GM12878 (cell line): ENCODE results near the gene SNCAIP. TPM values are rescaled to one million over a fixed set of nuclear protein-coding genes. Genes with fewer than 3 reads are reported as not detected.

Experiments used
- ATAC-seq: fragments of 200-7000 bp; cut with Tn5 transposase; 3 replicates; pipeline ENCODE4 v1.9.1; 2020; ENCODE audit warnings: mild to moderate bottlenecking, moderate library complexity
- BruUV-seq: library from RNA; stranded (reverse); fragments of 400-500 nt; replicated peaks from 2 replicates; lab custom pipeline; 2021; lab: Mats Ljungman, UMichigan
- CTCF ChIA-PET: fragments of 300-600 bp; sonication (Branson Sonifier 250); formaldehyde crosslinking; extraction: SDS; loops from one replicate; lab custom pipeline; 2021; ENCODE audit warnings: inconsistent platforms; lab: Yijun Ruan, JAX
- POLR2A ChIA-PET: fragments of 350-600 bp; formaldehyde crosslinking; extraction: SDS; loops from one replicate; lab custom pipeline; 2021; ENCODE audit warnings: inconsistent platforms; lab: Charles Lee
- RAD21 ChIA-PET: fragments of 300-600 bp; sonication (Branson Sonifier 250); formaldehyde crosslinking; loops from one replicate; lab custom pipeline; 2023; ENCODE audit warnings: antibody characterized with exemption; ENCODE audit not compliant: unreplicated experiment; lab: Charles Lee
- SMC1A ChIA-PET: fragments of 300-600 bp; sonication (Branson Sonifier 250); formaldehyde crosslinking; loops from one replicate; lab custom pipeline; 2023; ENCODE audit not compliant: unreplicated experiment, uncharacterized antibody; lab: Charles Lee
- DNase-seq: peaks from one replicate; pipeline ENCODE4 v3.0.0-alpha.2; 2011; ENCODE audit warnings: low read depth, low spot score
- FAIRE-seq: peaks from 3 replicates; lab custom pipeline; 2011; peaks lifted over from hg19 to GRCh38; lab: Jason Lieb, UNC
- H2AFZ ChIP-seq: 2 replicates; pipeline ENCODE4 v1.6.0; 2011; ENCODE audit warnings: low read depth, low read length, control low read depth; ENCODE audit not compliant: control insufficient read depth
- H3K27ac ChIP-seq: 2 replicates; pipeline ENCODE4 v1.5.1; 2011; ENCODE audit warnings: control low read depth; ENCODE audit not compliant: control insufficient read depth, insufficient read depth
- H3K27me3 ChIP-seq, 2 experiments: replicated peaks in 1 of 2; 2 replicates each; pipeline versions ENCODE4 v1.6.0 to v1.6.1; 2011; ENCODE audit warnings: low read length in 1 of 2; ENCODE audit not compliant: control insufficient read depth in 2 of 2, insufficient read depth in 2 of 2
- H3K36me3 ChIP-seq, 2 experiments: 2 replicates each; pipeline ENCODE4 v1.5.1; 2011; ENCODE audit warnings: low read length in 1 of 2; ENCODE audit not compliant: control insufficient read depth in 2 of 2, insufficient read depth in 2 of 2
- H3K4me1 ChIP-seq: 2 replicates; pipeline ENCODE4 v1.6.1; 2011; ENCODE audit warnings: mild to moderate bottlenecking, low read length, moderate library complexity, mixed read lengths; ENCODE audit not compliant: control insufficient read depth, insufficient read depth
- H3K4me2 ChIP-seq: 2 replicates; pipeline ENCODE4 v1.6.0; 2011; ENCODE audit warnings: control low read depth; ENCODE audit not compliant: control insufficient read depth, insufficient read depth
- H3K4me3 ChIP-seq: fragments of 200-600 bp; sonication (generic); 2 replicates; pipeline ENCODE4 v1.5.1; 2016
- H3K79me2 ChIP-seq: 2 replicates; pipeline ENCODE4 v1.6.0; 2011; ENCODE audit warnings: low read length; ENCODE audit not compliant: control insufficient read depth, insufficient read depth
- H3K9ac ChIP-seq: 2 replicates; pipeline ENCODE4 v1.8.0; 2011; ENCODE audit warnings: low read length, control low read depth, mixed read lengths; ENCODE audit not compliant: control insufficient read depth, insufficient read depth
- H3K9me3 ChIP-seq: replicated peaks from 3 replicates; pipeline ENCODE4 v1.5.1; 2011; ENCODE audit warnings: mild to moderate bottlenecking, low read length; ENCODE audit not compliant: control insufficient read depth, insufficient read depth
- H4K20me1 ChIP-seq: 2 replicates; pipeline ENCODE4 v1.6.0; 2011; ENCODE audit not compliant: control insufficient read depth, insufficient read depth
- ATF7 ChIP-seq: fragments of 450-650 bp; IDR thresholded peaks from 2 replicates; pipeline ENCODE4 v1.6.1; 2016; ENCODE audit warnings: low read depth, mild to moderate bottlenecking
- CHD4 ChIP-seq: fragments of 200-600 bp; sonication (generic); IDR thresholded peaks from 2 replicates; pipeline ENCODE4 v1.6.1; 2016; ENCODE audit warnings: mild to moderate bottlenecking
- ETV6 ChIP-seq, 2 experiments: fragments of 450-650 bp in 1 of 2; IDR thresholded peaks in 1 of 2; conservative IDR thresholded peaks in 1 of 2; 2 replicates each; pipeline ENCODE4 v1.6.1; 2014; ENCODE audit warnings: antibody characterized with exemption in 1 of 2, borderline replicate concordance in 1 of 2, low read depth in 1 of 2, mild to moderate bottlenecking in 1 of 2, moderate library complexity in 1 of 2
- MYC ChIP-seq: IDR thresholded peaks from 2 replicates; pipeline ENCODE4 v1.6.1; 2011; ENCODE audit warnings: mild to moderate bottlenecking, low read length, moderate library complexity, inconsistent platforms; ENCODE audit not compliant: insufficient read depth, insufficient replicate concordance, insufficient read length, severe bottlenecking
- ZBTB4 ChIP-seq: fragments of 450-650 bp; formaldehyde crosslinking; IDR thresholded peaks from 2 replicates; pipeline ENCODE4 v1.4.0; 2022; ENCODE audit warnings: mild to moderate bottlenecking, moderate library complexity
- ZNF384 ChIP-seq: IDR thresholded peaks from 2 replicates; pipeline ENCODE4 v1.6.1; 2012; ENCODE audit warnings: low read depth, mild to moderate bottlenecking, low read length, improper control_type of control experiment, borderline replicate concordance
- WGBS: methylation state at CpG from one replicate; pipeline ENCODE4 v1.1.6; 2016; ENCODE audit warnings: low lambda C conversion rate; ENCODE audit not compliant: insufficient replicate concordance, insufficient coverage; ENCODE audit errors: missing lambda C conversion rate; 5-methylcytosine and 5-hydroxymethylcytosine counted together
- in situ Hi-C: fragments of 300-500 bp; cut with MboI; formaldehyde crosslinking; loops from 9 replicates; pipeline ENCODE4 v1.14.3; 2018; ENCODE audit warnings: mixed read lengths
- intact Hi-C: fragments of 100-400 bp; cut with micrococcal nuclease; formaldehyde crosslinking; loops from one replicate; pipeline ENCODE4 v1.14.2; 2022; ENCODE audit not compliant: unreplicated experiment
- polyA plus RNA-seq, 11 experiments: library from polyadenylated mRNA; depleted of rRNA in 4 of 11; unstranded in 6 of 11; stranded (reverse) in 5 of 11; fragments of >200 nt; fragmentation: Nextera tagmentation in 4 of 11; fragmentation: Illumina TruSeq in 1 of 11; extraction: Ambion mirVana in 4 of 11; extraction: Trizol in 1 of 11; gene quantifications; 1 replicate in 1 of 11; 2 replicates in 10 of 11; pipeline versions ENCODE4 v1.2.1 to v1.2.3, GENCODE V29; 2011 to 2016; ENCODE audit warnings: inconsistent platforms in 2 of 11, missing spikeins in 2 of 11, low read depth in 1 of 11
- total RNA-seq, 4 experiments: library from RNA; depleted of rRNA in 3 of 4; stranded (reverse); fragments of >200 nt in 3 of 4; fragmentation: Illumina TruSeq in 1 of 4; extraction: Trizol in 1 of 4; gene quantifications; 2 replicates each; pipeline versions ENCODE4 v1.2.1 to v1.2.3, GENCODE V29; 2013 to 2021

The SNCAIP gene
- total and polyA plus RNA-seq, 10 of the 15 experiments (the other 5 are each of a cell fraction or from before 2014, with no cell fraction given) = 0.03 to 0.62 (median 0.16) TPM; not detected in 1

GRCh38 chr5:122333564-122333963 is 21.5 kb downstream of the SNCAIP start:
- no peak for FAIRE-seq
- no peak for TF ChIP-seq ATF7
- no peak for TF ChIP-seq MYC
- TF ChIP-seq ZBTB4 (CRISPR knock-in tag) = no peak
- TF ChIP-seq CHD4 = no peak
- TF ChIP-seq ZNF384 = no peak
- no peak for TF ChIP-seq ETV6 (conservative IDR thresholded peaks at IDR 0.05 in 1 of 2, IDR thresholded peaks at IDR 0.05 in 1 of 2; ENCODE audit: borderline replicate concordance in 1 of 2, low read depth in 1 of 2)
- no peaks in the 10 kb centered on the region for H3K79me2 ChIP-seq
- intact Hi-C loops (no loop called here), in situ Hi-C loops (no loop called here)
- DNase-seq = no peak
- BruUV-seq = no TSS peak
- ChIA-PET CTCF (interaction anchor here (1.2 kb wide), 1 partner anchor 32 kb away, joined by 3 read pairs; no protein-coding TSS in a partner anchor), RAD21 (interaction anchor here (0.8 kb wide), 1 partner anchor 79 kb away, joined by 4 read pairs; no protein-coding TSS in a partner anchor), SMC1A (interaction anchor here (1.8 kb wide), 1 partner anchor 37 kb away, joined by 6 read pairs; no protein-coding TSS in a partner anchor), POLR2A (interaction anchor here (1.4 kb wide), 1 partner anchor 10 kb away, joined by 3 read pairs; no protein-coding TSS in a partner anchor)
- no peak for ATAC-seq
- WGBS = 50% methylated on average over 4 of the region's 4 CpGs
- no peaks in the 10 kb centered on the region for H4K20me1 ChIP-seq
- H3K4me1 ChIP-seq = no peaks in the 10 kb centered on the region
- no peak overlapping the region for H3K27ac ChIP-seq
- no peak overlapping the region for H3K4me2 ChIP-seq
- no peak overlapping the region for H3K9ac ChIP-seq
- H2AFZ ChIP-seq = no peak overlapping the region
- no peak overlapping the region for H3K4me3 ChIP-seq
- no peaks in the 10 kb centered on the region for H3K36me3 ChIP-seq
- H3K9me3 ChIP-seq = no peaks in the 10 kb centered on the region
- no peaks in the 10 kb centered on the region for H3K27me3 ChIP-seq
